ENCODE data around the gene CUEDC2.

GRCh38 chr10:102449321-102450123, 17.1 kb upstream of the CUEDC2 start:
- TF ChIP-seq, protein P1, sequence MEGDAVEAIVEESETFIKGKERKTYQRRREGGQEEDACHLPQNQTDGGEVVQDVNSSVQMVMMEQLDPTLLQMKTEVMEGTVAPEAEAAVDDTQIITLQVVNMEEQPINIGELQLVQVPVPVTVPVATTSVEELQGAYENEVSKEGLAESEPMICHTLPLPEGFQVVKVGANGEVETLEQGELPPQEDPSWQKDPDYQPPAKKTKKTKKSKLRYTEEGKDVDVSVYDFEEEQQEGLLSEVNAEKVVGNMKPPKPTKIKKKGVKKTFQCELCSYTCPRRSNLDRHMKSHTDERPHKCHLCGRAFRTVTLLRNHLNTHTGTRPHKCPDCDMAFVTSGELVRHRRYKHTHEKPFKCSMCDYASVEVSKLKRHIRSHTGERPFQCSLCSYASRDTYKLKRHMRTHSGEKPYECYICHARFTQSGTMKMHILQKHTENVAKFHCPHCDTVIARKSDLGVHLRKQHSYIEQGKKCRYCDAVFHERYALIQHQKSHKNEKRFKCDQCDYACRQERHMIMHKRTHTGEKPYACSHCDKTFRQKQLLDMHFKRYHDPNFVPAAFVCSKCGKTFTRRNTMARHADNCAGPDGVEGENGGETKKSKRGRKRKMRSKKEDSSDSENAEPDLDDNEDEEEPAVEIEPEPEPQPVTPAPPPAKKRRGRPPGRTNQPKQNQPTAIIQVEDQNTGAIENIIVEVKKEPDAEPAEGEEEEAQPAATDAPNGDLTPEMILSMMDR (tag by site-specific recombination; IDR thresholded peaks at IDR 0.05), result no peak
- TF ChIP-seq ZFP3 (tag by site-specific recombination; IDR thresholded peaks at IDR 0.05; ENCODE audit: low read depth) (no peak), ZNF146 (tag by site-specific recombination; IDR thresholded peaks at IDR 0.05) (no peak), ZNF16 (tag by site-specific recombination; IDR thresholded peaks at IDR 0.05; ENCODE audit: low read depth) (no peak), SCRT2 (tag by site-specific recombination; IDR thresholded peaks at IDR 0.05) (no peak), ZNF529 (tag by site-specific recombination; IDR thresholded peaks at IDR 0.05; ENCODE audit: insufficient replicate concordance) (no peak), ZBTB11 (tag by site-specific recombination; conservative IDR thresholded peaks at IDR 0.05; ENCODE audit: low read depth) (no peak), ZNF670 (tag by site-specific recombination; IDR thresholded peaks at IDR 0.05; ENCODE audit: low read depth) (no peak), ZNF549 (tag by site-specific recombination; IDR thresholded peaks at IDR 0.05) (no peak), ZNF112 (tag by site-specific recombination; IDR thresholded peaks at IDR 0.05) (no peak), ZBTB8A (tag by site-specific recombination; IDR thresholded peaks at IDR 0.05) (no peak), REST (tag by site-specific recombination; IDR thresholded peaks at IDR 0.05) (no peak), ZBTB48 (tag by site-specific recombination; IDR thresholded peaks at IDR 0.05) (no peak), HOXD13 (CRISPR knock-in tag; IDR thresholded peaks at IDR 0.05; ENCODE audit: borderline replicate concordance) (no peak)
